HepG2 (cell line): Measurements from ENCODE around the gene GSTM1. TPM values are rescaled to one million over a fixed set of nuclear protein-coding genes. Genes with fewer than 3 reads are reported as not detected.

Source experiments
- DMTF1 ChIP-seq: sonication (generic); formaldehyde crosslinking; IDR thresholded peaks from 2 replicates; pipeline ENCODE4 v1.4.0; 2020; ENCODE audit warnings: mild to moderate bottlenecking, missing genetic modification reagents
- HIVEP1 ChIP-seq: sonication (generic); formaldehyde crosslinking; IDR thresholded peaks from 2 replicates; pipeline ENCODE4 v1.4.0; 2020; ENCODE audit warnings: mild to moderate bottlenecking, missing genetic modification reagents
- HNRNPL ChIP-seq: fragments of 200-400 bp; formaldehyde crosslinking; IDR thresholded peaks from 2 replicates; pipeline ENCODE4 v1.6.1; 2017; ENCODE audit warnings: mild to moderate bottlenecking, low read depth, low read length
- SRSF9 ChIP-seq: fragments of 200-400 bp; formaldehyde crosslinking; IDR thresholded peaks from 2 replicates; pipeline ENCODE4 v1.6.1; 2018; ENCODE audit warnings: borderline replicate concordance, mild to moderate bottlenecking, low read depth, low read length; ENCODE audit not compliant: insufficient read depth, poor library complexity, severe bottlenecking
- ZFP36 ChIP-seq: fragments of 150-350 bp; IDR thresholded peaks from 2 replicates; pipeline ENCODE4 v1.6.1; 2018; ENCODE audit warnings: borderline replicate concordance, low read length, low read depth; ENCODE audit not compliant: partially characterized antibody
- ZNF354B ChIP-seq: sonication (generic); formaldehyde crosslinking; IDR thresholded peaks from 2 replicates; pipeline ENCODE4 v1.8.0; 2022; ENCODE audit warnings: mild to moderate bottlenecking, missing genetic modification reagents
- ZNF460 ChIP-seq: sonication (generic); formaldehyde crosslinking; IDR thresholded peaks from 2 replicates; pipeline ENCODE4 v1.5.1; 2020; ENCODE audit warnings: missing genetic modification reagents, mild to moderate bottlenecking, borderline replicate concordance
- ZNF468 ChIP-seq: sonication (generic); formaldehyde crosslinking; IDR thresholded peaks from 2 replicates; pipeline ENCODE4 v1.8.0; 2022; ENCODE audit warnings: mild to moderate bottlenecking, moderate library complexity, missing genetic modification reagents
- ZNF547 ChIP-seq: sonication (generic); formaldehyde crosslinking; IDR thresholded peaks from 2 replicates; pipeline ENCODE4 v1.5.1; 2020; ENCODE audit warnings: mild to moderate bottlenecking, missing genetic modification reagents
- ZNF605 ChIP-seq: sonication (generic); formaldehyde crosslinking; IDR thresholded peaks from 2 replicates; pipeline ENCODE4 v1.8.0; 2022; ENCODE audit warnings: mild to moderate bottlenecking, missing genetic modification reagents
- ZNF766 ChIP-seq: sonication (generic); formaldehyde crosslinking; IDR thresholded peaks from 2 replicates; pipeline ENCODE4 v1.5.0; 2020; ENCODE audit warnings: missing genetic modification reagents, borderline replicate concordance
- ZNF781 ChIP-seq: sonication (generic); formaldehyde crosslinking; IDR thresholded peaks from 2 replicates; pipeline ENCODE4 v1.5.1; 2020; ENCODE audit warnings: borderline replicate concordance, mild to moderate bottlenecking, missing genetic modification reagents; ENCODE audit errors: not compliant biosample characterization
- polyA plus RNA-seq, 8 experiments: library from polyadenylated mRNA; depleted of rRNA in 3 of 8; stranded (reverse) in 7 of 8; unstranded in 1 of 8; fragments of >200 nt; fragmentation: Illumina TruSeq in 4 of 8; extraction: Trizol in 4 of 8; gene quantifications; 2 replicates each; pipeline versions ENCODE4 v1.2.1 to v1.2.3, GENCODE V29; 2011 to 2016; ENCODE audit warnings: low read depth in 4 of 8, missing spikeins in 1 of 8, mixed read lengths in 1 of 8; ENCODE audit not compliant: insufficient read depth in 1 of 8
- total RNA-seq, 5 experiments: library from RNA; depleted of rRNA; stranded (reverse); fragments of >200 nt; fragmentation: Illumina TruSeq; extraction: Trizol; gene quantifications; 2 replicates each; pipeline ENCODE4 v1.2.3, GENCODE V29; 2016; ENCODE audit warnings: low read depth in 1 of 5
- TF ChIP-seq, protein P1 (sequence below): sonication (generic); formaldehyde crosslinking; IDR thresholded peaks from 2 replicates; pipeline ENCODE4 v1.4.0; 2020; ENCODE audit warnings: missing genetic modification reagents
- TF ChIP-seq, protein P2 (sequence below): sonication (generic); formaldehyde crosslinking; IDR thresholded peaks from 2 replicates; pipeline ENCODE4 v1.5.0; 2020; ENCODE audit warnings: missing genetic modification reagents
- TF ChIP-seq, protein P3 (sequence below): sonication (generic); formaldehyde crosslinking; IDR thresholded peaks from 2 replicates; pipeline ENCODE4 v1.8.0; 2022; ENCODE audit warnings: low read depth, missing genetic modification reagents

The GSTM1 gene
- total and polyA plus RNA-seq, 2 of the 13 experiments (the other 11 are each of a cell fraction or from before 2014, with no cell fraction given) = 0.42 TPM; not detected in 1

- TF ChIP-seq DMTF1 (CRISPR knock-in tag) (no peak), ZNF766 (CRISPR knock-in tag) (no peak), ZNF460 (no peak; the same call in 1 of the 2 replicates), ZNF781 (peak; percentile 38), ZFP36 (no peak), SRSF9 (no peak), HIVEP1 (CRISPR knock-in tag) (peak; percentile 58; the same call in 1 of the 2 replicates), ZNF354B (CRISPR knock-in tag) (no peak), HNRNPL (0 out of 2 replicates have a peak, but pooled peaks have one; percentile 50), ZNF468 (CRISPR knock-in tag) (no peak), ZNF605 (CRISPR knock-in tag) (peak; percentile 81), ZNF547 (peak; percentile 87)
- TF ChIP-seq, protein P1, sequence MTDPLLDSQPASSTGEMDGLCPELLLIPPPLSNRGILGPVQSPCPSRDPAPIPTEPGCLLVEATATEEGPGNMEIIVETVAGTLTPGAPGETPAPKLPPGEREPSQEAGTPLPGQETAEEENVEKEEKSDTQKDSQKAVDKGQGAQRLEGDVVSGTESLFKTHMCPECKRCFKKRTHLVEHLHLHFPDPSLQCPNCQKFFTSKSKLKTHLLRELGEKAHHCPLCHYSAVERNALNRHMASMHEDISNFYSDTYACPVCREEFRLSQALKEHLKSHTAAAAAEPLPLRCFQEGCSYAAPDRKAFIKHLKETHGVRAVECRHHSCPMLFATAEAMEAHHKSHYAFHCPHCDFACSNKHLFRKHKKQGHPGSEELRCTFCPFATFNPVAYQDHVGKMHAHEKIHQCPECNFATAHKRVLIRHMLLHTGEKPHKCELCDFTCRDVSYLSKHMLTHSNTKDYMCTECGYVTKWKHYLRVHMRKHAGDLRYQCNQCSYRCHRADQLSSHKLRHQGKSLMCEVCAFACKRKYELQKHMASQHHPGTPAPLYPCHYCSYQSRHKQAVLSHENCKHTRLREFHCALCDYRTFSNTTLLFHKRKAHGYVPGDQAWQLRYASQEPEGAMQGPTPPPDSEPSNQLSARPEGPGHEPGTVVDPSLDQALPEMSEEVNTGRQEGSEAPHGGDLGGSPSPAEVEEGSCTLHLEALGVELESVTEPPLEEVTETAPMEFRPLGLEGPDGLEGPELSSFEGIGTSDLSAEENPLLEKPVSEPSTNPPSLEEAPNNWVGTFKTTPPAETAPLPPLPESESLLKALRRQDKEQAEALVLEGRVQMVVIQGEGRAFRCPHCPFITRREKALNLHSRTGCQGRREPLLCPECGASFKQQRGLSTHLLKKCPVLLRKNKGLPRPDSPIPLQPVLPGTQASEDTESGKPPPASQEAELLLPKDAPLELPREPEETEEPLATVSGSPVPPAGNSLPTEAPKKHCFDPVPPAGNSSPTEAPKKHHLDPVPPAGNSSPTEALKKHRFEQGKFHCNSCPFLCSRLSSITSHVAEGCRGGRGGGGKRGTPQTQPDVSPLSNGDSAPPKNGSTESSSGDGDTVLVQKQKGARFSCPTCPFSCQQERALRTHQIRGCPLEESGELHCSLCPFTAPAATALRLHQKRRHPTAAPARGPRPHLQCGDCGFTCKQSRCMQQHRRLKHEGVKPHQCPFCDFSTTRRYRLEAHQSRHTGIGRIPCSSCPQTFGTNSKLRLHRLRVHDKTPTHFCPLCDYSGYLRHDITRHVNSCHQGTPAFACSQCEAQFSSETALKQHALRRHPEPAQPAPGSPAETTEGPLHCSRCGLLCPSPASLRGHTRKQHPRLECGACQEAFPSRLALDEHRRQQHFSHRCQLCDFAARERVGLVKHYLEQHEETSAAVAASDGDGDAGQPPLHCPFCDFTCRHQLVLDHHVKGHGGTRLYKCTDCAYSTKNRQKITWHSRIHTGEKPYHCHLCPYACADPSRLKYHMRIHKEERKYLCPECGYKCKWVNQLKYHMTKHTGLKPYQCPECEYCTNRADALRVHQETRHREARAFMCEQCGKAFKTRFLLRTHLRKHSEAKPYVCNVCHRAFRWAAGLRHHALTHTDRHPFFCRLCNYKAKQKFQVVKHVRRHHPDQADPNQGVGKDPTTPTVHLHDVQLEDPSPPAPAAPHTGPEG (CRISPR knock-in tag) = peak; percentile 57; the same call in 1 of the 2 replicates
- TF ChIP-seq, protein P2, sequence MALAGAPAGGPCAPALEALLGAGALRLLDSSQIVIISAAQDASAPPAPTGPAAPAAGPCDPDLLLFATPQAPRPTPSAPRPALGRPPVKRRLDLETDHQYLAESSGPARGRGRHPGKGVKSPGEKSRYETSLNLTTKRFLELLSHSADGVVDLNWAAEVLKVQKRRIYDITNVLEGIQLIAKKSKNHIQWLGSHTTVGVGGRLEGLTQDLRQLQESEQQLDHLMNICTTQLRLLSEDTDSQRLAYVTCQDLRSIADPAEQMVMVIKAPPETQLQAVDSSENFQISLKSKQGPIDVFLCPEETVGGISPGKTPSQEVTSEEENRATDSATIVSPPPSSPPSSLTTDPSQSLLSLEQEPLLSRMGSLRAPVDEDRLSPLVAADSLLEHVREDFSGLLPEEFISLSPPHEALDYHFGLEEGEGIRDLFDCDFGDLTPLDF (CRISPR knock-in tag) = 0 out of 2 replicates have a peak, but pooled peaks have one; percentile 24
- TF ChIP-seq, protein P3, sequence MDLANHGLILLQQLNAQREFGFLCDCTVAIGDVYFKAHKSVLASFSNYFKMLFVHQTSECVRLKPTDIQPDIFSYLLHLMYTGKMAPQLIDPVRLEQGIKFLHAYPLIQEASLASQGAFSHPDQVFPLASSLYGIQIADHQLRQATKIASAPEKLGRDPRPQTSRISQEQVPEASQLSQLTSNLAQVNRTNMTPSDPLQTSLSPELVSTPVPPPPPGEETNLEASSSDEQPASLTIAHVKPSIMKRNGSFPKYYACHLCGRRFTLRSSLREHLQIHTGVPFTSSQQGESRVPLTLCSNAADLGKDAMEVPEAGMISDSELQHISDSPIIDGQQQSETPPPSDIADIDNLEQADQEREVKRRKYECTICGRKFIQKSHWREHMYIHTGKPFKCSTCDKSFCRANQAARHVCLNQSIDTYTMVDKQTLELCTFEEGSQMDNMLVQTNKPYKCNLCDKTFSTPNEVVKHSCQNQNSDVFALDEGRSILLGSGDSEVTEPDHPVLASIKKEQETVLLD (CRISPR knock-in tag) = no peak; the same call in 1 of the 2 replicates
Measured at GRCh38 chr1:109655615-109656519, 31.8 kb upstream of the GSTM1 start, which contains the start of gene GSTM4 (continued).
